ENCODE results near the gene UPK3A.

- no peak for TF ChIP-seq CTCF (IDR thresholded peaks at IDR 0.05)
- TF ChIP-seq POLR2AphosphoS5 (IDR thresholded peaks at IDR 0.05), result peak; percentile 20
Measured at GRCh38 chr22:45328822-45329529, 44.2 kb downstream of the UPK3A start.
